IPS DF 4.7 (cell line): ENCODE data around the gene TRAK1.

Experiments
- DNase-seq: peaks from one replicate; pipeline ENCODE4 v3.0.0-alpha.2; 2013; ENCODE audit warnings: low spot score; ENCODE audit errors: extremely low read depth

TRAK1 gene

GRCh38 chr3:42123012-42123581 is 31.9 kb downstream of the TRAK1 start:
- DNase-seq = no peak

- DNase-seq = no peak
Observed at GRCh38 chr3:42123824-42124658, 32.9 kb downstream of the TRAK1 start.

DNA sequence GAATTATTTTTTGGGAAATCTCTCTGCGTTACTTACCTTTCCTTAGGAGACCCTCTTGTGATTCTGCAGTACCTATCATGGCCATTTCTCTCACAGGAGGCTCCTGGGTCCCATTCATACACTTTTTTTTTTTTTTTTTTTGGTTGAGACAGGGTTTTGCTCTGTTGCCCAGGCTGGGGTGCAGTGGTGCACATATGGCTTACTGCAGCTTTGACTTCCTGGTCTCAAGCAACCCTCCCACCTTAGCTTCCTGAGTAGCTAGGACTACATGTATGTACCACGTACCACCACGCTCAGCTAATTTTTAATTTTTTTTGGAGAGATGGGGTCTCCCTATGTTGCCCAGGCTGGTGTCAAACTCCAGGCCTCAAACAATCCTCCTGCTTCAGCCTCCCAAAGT is 36.1 kb downstream of the TRAK1 start:
- DNase-seq = no peak

DNA sequence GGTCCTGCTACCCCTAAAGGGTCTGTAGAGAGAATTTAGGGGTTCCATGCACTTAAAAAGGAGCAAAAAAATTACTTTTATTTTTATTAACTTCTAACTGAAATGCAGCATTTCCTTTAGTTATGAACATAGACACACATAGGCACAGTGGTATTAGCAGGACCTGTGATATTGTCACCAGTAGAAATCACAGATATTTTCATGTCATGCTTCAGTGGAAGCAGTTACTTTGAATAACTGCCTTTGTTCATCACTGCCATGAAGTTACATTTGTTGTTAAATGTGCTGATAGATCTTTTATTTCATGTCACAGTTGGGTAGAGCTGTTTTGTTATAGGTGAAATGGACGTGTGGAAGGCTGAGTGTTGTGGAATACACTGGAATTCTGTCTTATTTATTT is 37.4 kb downstream of the TRAK1 start:
- DNase-seq = no peak

GRCh38 chr3:42129014-42129953 is 38.1 kb downstream of the TRAK1 start:
- DNase-seq = no peak

DNA sequence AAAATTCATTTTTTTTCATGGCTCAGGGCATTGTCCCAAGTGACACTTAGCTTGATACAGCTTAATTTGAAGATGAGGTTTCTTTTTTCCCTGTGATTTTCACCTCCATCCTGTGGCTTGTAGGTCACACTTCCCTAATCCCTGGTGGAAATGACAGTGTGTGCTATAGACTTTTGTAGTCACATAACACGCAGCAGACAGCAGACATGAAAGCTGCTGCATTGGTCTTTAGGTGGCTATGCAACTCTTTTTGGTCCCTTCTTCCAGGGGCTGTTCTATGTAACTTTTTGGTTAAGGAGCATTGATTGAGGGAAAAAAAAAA is 38.8 kb downstream of the TRAK1 start:
- no peak for DNase-seq

DNA sequence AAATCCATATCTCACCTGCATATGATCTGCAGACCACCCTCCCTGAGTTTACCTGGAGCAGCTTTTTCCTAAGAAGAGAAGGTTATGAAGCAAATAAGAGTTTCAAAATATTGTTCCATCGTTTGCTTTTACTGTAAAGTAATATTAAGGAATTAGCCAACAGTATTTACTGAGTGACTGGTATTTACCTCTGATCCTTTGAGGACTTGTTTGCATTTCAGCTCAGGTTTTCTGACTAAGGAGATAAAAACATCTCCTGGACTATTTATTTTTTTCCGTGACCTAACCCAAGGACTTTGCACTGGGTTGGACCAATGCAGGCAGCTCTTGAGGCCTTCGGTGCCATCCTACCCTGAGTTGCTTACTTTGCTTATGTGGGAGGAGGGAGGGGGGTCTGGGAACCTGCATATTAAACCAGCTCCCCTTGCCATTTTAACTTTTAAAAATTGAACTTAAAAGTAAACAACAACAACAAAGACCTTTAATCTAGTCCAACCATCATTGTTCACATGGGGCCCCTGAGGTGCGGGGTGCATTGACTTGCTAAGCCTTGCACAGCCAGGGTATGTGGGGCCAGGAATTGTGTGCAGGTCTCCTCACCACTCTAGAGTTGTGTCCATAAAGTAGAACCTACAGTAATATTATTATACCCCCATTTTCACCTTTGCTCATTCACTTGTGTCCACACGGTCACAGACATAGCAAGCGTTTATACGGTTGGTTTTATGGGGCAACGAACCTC is 39.3 kb downstream of the TRAK1 start:
- no peak for DNase-seq

DNA sequence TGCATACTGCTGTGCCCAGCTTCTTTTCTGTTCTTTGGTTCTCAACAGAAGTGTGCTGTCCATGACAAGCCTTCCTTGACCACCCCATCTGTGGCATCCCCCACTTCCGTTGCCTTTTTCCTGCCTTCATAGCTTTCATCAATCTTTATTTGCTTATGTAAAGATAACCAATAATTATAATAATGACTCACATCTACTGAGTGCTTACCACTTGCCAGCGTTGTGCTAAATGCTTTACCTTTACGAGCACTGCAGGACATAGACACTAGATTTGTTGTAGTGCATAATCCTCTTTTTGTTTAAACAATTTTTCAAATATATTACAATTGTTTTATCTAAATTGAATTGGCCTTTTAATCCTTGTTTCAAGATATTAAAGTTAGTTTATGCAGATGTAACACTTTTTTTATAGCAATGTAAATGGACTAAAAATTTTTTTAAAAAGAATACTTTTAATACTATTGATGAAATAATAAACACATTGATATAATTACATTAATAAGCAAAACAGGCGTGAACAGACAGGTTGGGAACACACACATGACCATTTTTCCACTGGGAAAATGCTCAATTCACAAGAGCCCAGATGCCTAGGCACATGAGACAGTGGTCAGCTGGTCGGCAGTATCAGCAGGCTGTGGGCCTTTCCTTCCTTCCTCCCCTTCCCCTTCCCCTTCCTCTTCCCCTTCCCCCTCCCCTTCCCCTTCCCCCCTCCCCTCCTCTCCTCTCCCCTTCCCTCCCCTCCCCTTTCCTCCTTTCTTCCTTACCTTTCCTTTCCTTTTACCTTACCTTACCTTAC is 42.5 kb downstream of the TRAK1 start:
- DNase-seq = no peak

DNA sequence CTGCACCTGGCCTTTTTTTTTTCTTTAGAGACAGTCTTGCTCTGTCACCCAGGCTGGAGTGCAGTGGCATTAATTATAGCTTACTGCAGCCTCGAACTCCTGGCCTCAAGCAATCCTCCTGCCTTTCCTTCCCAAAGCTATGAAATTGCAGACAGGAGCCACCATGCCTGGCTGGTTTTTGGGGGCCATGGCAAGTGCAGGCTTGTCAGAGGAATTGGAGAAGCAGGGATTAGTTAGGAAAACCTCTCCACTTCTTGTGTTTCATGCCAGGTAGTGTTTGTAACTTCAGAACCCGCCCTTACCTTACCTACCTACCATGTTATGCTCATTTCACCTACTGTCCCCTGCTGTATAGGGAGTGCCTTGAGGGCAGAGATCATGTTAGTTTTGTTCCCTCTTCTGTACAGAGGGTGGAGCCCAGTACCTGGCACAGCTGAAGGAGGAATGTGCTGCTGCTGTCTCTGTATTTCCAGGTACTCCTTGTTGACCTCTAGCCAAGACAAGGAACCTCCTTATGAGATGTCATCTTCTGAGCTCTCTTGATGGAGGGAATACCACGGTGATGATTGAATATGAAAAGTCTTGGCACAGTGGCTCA is 43.8 kb downstream of the TRAK1 start:
- no peak for DNase-seq

DNA sequence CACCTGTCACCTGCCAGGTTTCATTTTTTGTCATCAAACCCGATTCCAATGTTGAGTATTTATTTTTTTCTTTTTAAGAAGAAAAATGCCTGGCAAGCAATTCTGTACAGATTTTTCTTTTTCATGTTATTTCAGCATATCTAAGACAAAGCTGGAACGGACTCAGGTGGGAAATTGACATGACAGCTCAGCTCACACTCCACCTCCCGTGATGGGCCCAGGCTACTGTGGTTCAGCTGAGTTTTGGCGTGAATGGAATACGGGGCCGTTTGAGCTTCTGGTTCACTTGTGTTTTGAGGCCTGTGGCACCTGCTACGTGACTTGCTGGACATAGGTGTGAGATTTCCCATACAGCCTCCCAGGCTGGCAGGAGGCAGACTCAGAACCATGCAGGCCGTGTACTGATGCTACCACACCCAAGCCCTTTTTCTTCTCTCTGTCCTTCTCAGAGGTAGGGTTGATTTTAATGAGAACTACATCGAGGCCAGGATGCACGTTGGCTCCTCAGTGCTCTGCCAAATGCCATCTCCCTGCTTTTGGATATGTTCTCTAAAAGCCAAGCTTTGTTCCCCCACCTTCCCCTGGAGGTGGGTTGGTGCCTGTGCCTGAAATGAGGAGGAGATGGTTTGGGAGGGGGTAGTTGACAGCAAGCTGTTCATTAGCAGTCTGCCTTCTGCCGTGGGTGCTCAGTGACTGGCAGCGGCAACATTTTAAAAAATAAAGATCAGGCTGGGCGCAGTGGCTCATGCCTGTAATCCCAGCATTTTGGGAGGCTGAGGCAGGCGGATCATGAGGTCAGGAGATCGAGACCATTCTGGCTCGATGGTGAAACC is 48.7 kb downstream of the TRAK1 start:
- DNase-seq = no peak

DNA sequence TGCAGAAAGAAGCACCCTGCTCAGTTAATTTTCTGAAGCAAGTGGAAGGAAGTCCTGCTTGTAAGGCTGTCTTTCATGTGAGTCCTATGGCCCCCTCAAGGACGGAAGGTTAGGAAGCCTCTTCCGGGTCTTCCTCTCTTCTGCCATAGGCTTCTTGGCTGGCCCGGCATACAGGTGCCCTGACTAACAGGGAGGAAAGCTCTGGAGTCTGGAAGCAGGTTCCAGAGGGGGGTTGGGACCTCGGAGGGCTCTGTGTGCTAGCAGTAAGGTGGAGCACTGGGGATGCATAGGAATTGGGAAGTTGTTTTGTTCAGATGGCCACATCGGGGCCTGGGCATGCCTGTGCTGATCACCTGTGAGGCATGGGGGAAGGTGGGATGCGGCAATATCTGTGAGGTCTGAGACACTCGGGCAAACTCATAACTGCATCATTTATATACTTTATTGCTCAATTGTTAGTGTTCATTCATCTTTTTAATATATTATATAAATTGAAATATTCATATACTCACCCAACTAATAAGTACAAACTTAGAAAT is 49.6 kb downstream of the TRAK1 start:
- no peak for DNase-seq

- DNase-seq = no peak
Observed at GRCh38 chr3:42143440-42143839, 52.3 kb downstream of the TRAK1 start.

GRCh38 chr3:42144209-42144608 is 53.1 kb downstream of the TRAK1 start:
- DNase-seq = no peak

DNA sequence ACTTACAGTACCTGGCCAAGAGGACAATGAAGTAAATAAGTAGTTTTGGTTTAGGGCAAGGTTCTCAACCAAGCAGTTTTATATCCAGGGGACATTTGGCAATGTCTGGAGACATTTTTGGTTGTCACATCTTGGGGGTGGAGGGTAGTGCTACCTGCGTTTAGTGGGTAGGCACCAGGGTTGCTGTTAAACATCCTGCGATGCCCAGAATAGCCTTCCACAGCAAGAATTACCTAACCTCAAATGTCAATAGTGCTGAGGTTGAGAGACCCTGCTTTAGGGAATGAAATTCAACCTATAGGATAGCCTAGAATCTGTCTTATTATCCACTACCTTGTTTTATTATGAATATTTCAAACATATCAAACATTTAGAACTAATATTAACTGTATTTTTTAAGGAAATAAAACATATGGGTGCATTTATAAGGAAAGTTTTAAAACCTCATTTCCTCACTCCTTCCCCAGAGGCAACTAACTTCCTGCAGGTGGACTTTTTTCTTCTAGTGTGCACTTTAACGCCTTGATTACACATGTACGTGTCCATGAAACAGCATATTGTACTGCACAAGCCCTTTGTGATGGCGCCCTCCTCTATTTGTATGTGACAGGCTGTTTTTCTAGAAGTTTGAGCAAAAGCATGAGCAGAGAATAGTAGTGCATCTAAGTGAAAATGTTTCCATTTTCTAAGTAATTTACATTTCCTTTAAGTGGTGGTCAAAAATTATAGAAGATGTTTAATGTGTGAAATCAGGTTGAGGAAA is 57.1 kb downstream of the TRAK1 start:
- no peak for DNase-seq

GRCh38 chr3:42148982-42149432 is 57.9 kb downstream of the TRAK1 start:
- DNase-seq = peak; percentile 36

GRCh38 chr3:42149532-42149931 is 58.4 kb downstream of the TRAK1 start:
- DNase-seq = no peak

GRCh38 chr3:42149975-42150374 is 58.8 kb downstream of the TRAK1 start:
- no peak for DNase-seq

GRCh38 chr3:42151596-42152168 is 60.5 kb downstream of the TRAK1 start:
- no peak for DNase-seq
